PC-3 (cell line): ENCODE results near the gene CARD19.

Source experiments
- CTCF ChIP-seq: fragments of 300-600 bp; sonication (generic); conservative IDR thresholded peaks from 2 replicates; pipeline ENCODE4 v1.5.1; 2017; ENCODE audit warnings: antibody characterized with exemption, low read depth, mild to moderate bottlenecking, low read length
- EZH2 ChIP-seq: fragments of 300-600 bp; sonication (generic); IDR thresholded peaks from one replicate; pipeline ENCODE4 v1.6.1; 2017; ENCODE audit warnings: antibody characterized with exemption, mild to moderate bottlenecking, low read length; ENCODE audit not compliant: unreplicated experiment
- EZH2phosphoT487 ChIP-seq: fragments of 300-600 bp; sonication (generic); IDR thresholded peaks from 2 replicates; pipeline ENCODE4 v1.6.1; 2018; ENCODE audit warnings: mild to moderate bottlenecking, antibody characterized with exemption, low read length, borderline replicate concordance

DNA sequence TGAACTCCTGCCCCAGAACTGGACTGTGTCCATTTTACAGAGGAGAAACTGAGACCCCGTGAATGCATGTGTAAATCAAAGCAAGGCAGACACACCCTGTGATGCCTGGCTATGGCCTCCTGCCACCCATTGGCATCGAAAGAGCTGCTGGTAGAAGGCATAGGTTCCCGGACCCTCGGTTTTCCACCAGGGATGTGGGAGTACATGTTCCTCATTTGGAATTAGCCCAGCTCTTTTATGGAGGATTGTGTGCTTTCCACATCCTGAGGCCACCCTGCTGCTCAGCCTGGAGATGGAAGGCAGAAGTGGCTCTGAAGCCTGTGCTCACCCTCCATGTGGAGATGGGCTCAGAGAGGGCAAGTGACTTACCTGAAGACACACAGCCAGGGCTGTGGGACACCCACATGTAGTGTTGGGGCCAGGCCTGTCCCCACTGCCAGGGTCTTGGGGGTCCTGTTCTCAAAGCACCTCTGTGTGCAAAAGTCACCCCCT is 34.7 kb upstream of the CARD19 start:
- TF ChIP-seq CTCF (no peak), EZH2phosphoT487 (no peak), EZH2 (no peak)
